ENCODE results near the gene C2orf15.

GRCh38 chr2:99187011-99187410, 45.5 kb downstream of the C2orf15 start:
- TF ChIP-seq POLR2AphosphoS5 (IDR thresholded peaks at IDR 0.05; ENCODE audit: borderline replicate concordance, low read depth, low read length), result no peak
- TF ChIP-seq EZH2 (IDR thresholded peaks at IDR 0.05), result no peak

All from SK-N-MC (cell line).